GM12873 (cell line): ENCODE results near the gene PSD.
A peak's percentile ranks its signal among the peaks of the same experiment; 100 is the strongest.

Experiments
- TF ChIP-seq, protein P1 (sequence below): IDR thresholded peaks from 2 replicates; pipeline ENCODE4 v1.5.1; 2012; ENCODE audit warnings: low read depth, mild to moderate bottlenecking, moderate library complexity, low read length, control low read depth; ENCODE audit not compliant: insufficient read depth; ENCODE audit errors: missing control alignments

Gene PSD

DNA sequence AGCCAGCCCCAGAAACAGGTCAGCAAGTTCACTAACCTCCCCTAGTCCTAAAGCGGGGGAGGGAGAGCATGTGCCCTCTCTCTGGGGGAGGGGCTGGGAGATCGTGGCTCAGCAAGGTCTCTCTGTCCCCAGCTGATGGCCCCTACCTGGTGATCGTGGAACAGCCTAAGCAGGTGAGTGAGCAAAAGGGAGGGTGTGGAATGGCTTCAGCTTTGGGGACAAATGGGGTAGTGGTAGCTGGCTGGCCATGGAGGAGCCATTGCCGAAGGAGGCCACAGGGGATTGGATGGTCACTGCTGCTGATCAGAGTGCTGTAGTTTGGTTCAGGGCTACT is 22.3 kb downstream of the PSD start:
- TF ChIP-seq, protein P1, sequence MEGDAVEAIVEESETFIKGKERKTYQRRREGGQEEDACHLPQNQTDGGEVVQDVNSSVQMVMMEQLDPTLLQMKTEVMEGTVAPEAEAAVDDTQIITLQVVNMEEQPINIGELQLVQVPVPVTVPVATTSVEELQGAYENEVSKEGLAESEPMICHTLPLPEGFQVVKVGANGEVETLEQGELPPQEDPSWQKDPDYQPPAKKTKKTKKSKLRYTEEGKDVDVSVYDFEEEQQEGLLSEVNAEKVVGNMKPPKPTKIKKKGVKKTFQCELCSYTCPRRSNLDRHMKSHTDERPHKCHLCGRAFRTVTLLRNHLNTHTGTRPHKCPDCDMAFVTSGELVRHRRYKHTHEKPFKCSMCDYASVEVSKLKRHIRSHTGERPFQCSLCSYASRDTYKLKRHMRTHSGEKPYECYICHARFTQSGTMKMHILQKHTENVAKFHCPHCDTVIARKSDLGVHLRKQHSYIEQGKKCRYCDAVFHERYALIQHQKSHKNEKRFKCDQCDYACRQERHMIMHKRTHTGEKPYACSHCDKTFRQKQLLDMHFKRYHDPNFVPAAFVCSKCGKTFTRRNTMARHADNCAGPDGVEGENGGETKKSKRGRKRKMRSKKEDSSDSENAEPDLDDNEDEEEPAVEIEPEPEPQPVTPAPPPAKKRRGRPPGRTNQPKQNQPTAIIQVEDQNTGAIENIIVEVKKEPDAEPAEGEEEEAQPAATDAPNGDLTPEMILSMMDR: no peak

GRCh38 chr10:102395400-102396316 is 22.9 kb downstream of the PSD start, which contains the start of gene NFKB2:
NFKB2 (plus strand) TSS chr10:102395705; CDS start chr10:102395960, 255 bp downstream.
- TF ChIP-seq, protein P1: no peak

DNA sequence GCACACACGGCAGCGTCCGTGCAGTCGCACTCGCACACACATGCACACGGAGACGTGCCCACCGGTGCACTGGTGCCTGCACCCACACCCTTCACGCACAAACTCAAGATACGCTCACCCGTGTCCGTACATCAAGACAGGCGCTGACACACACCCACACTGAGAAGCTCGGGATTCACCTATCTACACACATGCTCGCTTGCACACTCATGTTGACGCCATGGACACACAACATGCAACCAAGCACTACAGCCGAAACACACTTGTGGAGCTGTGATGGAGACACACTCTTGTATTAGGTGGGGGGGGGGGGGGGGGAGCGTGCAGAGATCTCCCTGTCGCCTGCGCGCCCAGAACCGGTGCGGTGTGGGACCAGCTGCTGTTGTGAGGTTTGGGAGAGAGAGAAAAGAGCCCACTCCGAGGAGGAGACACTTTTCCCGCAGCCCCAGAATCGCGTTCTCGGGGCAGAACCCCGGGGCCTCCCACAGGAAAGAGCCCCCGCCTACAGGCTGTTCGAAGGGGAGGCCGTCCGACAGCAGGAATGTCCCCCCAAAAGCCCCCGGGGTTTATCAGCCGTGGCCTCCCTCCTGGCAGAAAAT is 23.7 kb downstream of the PSD start:
- TF ChIP-seq, protein P1: no peak

DNA sequence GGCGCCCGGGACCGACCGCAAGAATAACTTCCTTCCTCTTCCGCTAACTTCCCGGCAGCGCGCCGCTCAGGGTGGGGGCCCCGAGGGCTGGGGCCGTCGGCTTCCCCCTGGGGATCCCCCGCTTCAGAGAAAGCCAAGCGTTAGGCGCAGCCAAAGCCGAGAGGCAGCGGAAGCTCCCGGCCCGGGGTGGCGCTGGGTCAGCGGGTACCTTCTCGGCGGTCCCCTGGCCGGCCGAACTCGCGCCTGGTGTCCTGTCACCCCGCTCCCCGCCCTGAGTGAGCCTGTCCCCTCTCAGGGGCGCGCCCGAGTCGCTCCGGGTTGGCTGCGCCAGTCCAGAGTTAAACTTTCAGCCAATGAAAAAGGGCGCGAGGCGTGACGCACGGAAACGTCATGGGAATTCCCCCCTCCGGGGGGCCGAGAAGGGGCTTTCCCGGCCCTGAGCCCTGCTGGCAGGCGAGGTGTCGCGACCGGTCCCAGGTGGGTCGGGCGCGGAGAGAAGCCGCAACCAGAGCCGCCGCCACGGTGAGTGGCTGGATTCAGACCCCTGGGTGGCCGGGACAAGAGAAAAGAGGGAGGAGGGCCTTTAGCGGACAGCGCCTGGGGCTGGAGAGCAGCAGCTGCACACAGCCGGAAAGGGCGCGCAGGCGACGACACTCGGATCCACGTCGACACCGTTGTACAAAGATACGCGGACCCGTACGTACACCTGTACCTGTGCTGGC is 24.3 kb downstream of the PSD start:
- TF ChIP-seq, protein P1: peak; percentile 82

DNA sequence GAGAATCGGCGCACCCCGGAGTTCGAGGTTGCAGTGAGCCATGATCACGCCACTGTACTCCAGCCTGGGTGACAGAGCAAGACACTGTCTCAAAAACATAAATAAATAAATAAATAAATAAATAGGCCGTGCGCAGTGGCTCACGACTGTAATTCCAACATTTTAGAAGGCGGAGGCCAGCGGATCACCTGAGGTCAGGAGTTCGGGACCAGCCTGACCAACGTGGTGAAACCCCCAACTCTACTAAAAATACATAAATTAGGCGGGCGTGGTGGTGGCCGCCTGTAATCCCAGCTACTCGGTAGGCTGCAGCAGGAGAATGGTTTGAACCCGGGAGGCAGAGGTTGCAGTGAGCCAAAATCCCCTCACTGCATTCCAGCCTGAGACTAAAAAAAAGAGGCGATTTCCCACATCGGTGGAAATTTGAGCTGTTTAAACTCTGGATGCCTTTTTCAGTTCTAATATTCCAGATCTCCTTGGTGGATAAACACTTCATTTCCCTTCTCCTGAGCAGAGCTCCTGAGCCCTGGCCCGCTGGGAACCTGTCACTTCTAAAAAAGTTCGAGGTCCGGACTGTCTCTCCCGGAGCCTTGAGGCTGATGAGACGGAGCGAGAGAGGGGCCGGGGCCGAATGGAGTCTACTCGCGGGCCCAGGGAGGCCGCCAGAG is 25.0 kb downstream of the PSD start:
- TF ChIP-seq, protein P1: no peak

- TF ChIP-seq, protein P1: no peak
Observed at GRCh38 chr10:102392306-102392705, 26.3 kb downstream of the PSD start.
